DND-41 (cell line): Measurements from ENCODE around the gene KLHDC7B.
"Not testable (repeated sequence)": the region's sequence is repeated elsewhere in the genome, so short reads cannot be mapped to it uniquely, and the experiment has no call there.

Experiments
- ATAC-seq: fragments of 200-7000 bp; cut with Tn5 transposase; 3 replicates; pipeline ENCODE4 v1.9.1; 2021; ENCODE audit warnings: low read depth; ENCODE audit not compliant: insufficient read depth
- DNase-seq: peaks from one replicate; pipeline ENCODE4 v3.0.0-alpha.2; 2020
- H2AFZ ChIP-seq: 2 replicates; pipeline ENCODE4 v1.6.0; 2012; ENCODE audit warnings: low read depth, low read length
- H3K27ac ChIP-seq: 2 replicates; pipeline ENCODE4 v1.5.1; 2012; ENCODE audit warnings: low read length, inconsistent platforms
- H3K27me3 ChIP-seq: fragments of 200-600 bp; sonication (generic); 2 replicates; pipeline ENCODE4 v1.6.0; 2012; ENCODE audit warnings: low read length, mild to moderate bottlenecking, inconsistent platforms; ENCODE audit not compliant: insufficient read depth, poor library complexity
- H3K36me3 ChIP-seq: 2 replicates; pipeline ENCODE4 v1.5.1; 2012; ENCODE audit warnings: low read length, inconsistent platforms; ENCODE audit not compliant: insufficient read depth
- H3K4me1 ChIP-seq: 2 replicates; pipeline ENCODE4 v1.5.1; 2012; ENCODE audit warnings: mild to moderate bottlenecking, low read length; ENCODE audit not compliant: insufficient read depth
- H3K4me2 ChIP-seq: 2 replicates; pipeline ENCODE4 v1.6.0; 2012; ENCODE audit warnings: mild to moderate bottlenecking, moderate library complexity, low read length, inconsistent platforms; ENCODE audit not compliant: insufficient read depth
- H3K4me3 ChIP-seq, 2 experiments: fragments of 200-600 bp in 1 of 2; shearing (Covaris generic) in 1 of 2; 2 replicates each; pipeline ENCODE4 v1.5.1; 2012 to 2016; ENCODE audit warnings: inconsistent platforms in 2 of 2, low read length in 2 of 2, mild to moderate bottlenecking in 2 of 2, low read depth in 1 of 2, moderate library complexity in 1 of 2
- H3K79me2 ChIP-seq: 2 replicates; pipeline ENCODE4 v1.6.0; 2012; ENCODE audit warnings: low read length, inconsistent platforms; ENCODE audit not compliant: insufficient read depth
- H3K9ac ChIP-seq: 2 replicates; pipeline ENCODE4 v1.6.0; 2012; ENCODE audit warnings: low read depth, mild to moderate bottlenecking, inconsistent platforms, low read length, moderate library complexity
- H3K9me3 ChIP-seq: 2 replicates; pipeline ENCODE4 v1.5.1; 2012; ENCODE audit warnings: low read length, moderate library complexity, mild to moderate bottlenecking, inconsistent platforms; ENCODE audit not compliant: insufficient read depth, severe bottlenecking
- H4K20me1 ChIP-seq: 2 replicates; pipeline ENCODE4 v1.6.0; 2012; ENCODE audit warnings: low read length; ENCODE audit not compliant: insufficient read depth
- EZH2 ChIP-seq: IDR thresholded peaks from 3 replicates; pipeline ENCODE4 v1.6.1; 2012; ENCODE audit warnings: borderline replicate concordance, low read depth, mild to moderate bottlenecking, moderate library complexity, low read length, inconsistent platforms; ENCODE audit not compliant: severe bottlenecking
- TF ChIP-seq, protein P1 (sequence below): IDR thresholded peaks from 2 replicates; pipeline ENCODE4 v1.5.1; 2012; ENCODE audit warnings: borderline replicate concordance, low read length, moderate library complexity, mild to moderate bottlenecking; ENCODE audit not compliant: poor library complexity, severe bottlenecking; ENCODE audit errors: extremely low read depth

Gene KLHDC7B

DNA sequence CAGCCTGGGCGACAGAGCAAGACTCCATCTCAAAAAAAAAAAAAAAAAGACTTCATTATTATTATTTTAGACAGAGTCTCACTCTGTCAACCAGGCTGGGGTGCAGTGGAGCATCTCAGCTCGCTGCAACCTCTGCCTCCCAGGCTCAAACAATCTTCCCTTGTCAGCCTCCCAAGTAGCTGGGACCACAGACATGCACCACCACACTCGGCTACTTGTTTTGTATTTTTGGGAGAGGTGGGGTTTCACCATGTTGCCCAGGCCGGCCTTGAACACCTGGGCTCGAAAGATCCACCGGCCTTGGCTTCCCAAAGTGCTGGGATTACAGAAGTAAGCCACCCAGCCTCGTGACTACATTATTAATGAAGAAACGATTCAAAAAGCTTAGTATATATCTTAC, 10.6 kb upstream of the KLHDC7B start:
- H3K9ac ChIP-seq = no peak overlapping the region
- DNase-seq = no peak
- no peak overlapping the region for H2AFZ ChIP-seq
- no peak overlapping the region for H3K4me3 ChIP-seq
- H3K27ac ChIP-seq = no peak overlapping the region
- H3K27me3 ChIP-seq = no peaks in the 10 kb centered on the region
- peaks cover 5% of the 10 kb centered on the region; the same call in 1 of the 2 replicates for H4K20me1 ChIP-seq
- no peaks in the 10 kb centered on the region for H3K9me3 ChIP-seq
- no peaks in the 10 kb centered on the region for H3K36me3 ChIP-seq
- no peaks in the 10 kb centered on the region for H3K79me2 ChIP-seq
- TF ChIP-seq EZH2 = no peak
- TF ChIP-seq, protein P1, sequence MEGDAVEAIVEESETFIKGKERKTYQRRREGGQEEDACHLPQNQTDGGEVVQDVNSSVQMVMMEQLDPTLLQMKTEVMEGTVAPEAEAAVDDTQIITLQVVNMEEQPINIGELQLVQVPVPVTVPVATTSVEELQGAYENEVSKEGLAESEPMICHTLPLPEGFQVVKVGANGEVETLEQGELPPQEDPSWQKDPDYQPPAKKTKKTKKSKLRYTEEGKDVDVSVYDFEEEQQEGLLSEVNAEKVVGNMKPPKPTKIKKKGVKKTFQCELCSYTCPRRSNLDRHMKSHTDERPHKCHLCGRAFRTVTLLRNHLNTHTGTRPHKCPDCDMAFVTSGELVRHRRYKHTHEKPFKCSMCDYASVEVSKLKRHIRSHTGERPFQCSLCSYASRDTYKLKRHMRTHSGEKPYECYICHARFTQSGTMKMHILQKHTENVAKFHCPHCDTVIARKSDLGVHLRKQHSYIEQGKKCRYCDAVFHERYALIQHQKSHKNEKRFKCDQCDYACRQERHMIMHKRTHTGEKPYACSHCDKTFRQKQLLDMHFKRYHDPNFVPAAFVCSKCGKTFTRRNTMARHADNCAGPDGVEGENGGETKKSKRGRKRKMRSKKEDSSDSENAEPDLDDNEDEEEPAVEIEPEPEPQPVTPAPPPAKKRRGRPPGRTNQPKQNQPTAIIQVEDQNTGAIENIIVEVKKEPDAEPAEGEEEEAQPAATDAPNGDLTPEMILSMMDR = no peak
- ATAC-seq = no peak
- H3K4me2 ChIP-seq = no peak overlapping the region
- H3K4me1 ChIP-seq = no peaks in the 10 kb centered on the region

DNA sequence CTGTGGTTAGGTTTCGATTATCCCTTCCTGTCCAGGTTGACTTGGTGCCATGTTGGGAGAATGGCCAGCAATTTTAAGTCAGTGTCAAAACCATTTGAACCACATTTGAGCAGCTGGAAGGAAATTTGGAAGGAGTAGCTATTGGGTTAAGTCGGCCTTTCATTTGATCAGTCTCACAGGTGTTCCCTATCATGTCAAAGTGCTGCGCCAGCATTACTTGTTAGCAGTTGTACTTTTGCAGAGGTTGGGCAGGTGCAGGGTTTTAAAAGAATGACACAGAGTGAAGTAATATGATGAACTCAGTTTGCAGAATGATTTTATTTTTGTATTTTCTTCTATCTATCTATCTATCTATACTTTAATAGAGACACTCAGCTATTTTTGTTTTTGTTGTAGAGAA, 9.5 kb upstream of the KLHDC7B start:
- Histone ChIP-seq H3K4me2 (no peak overlapping the region), H3K4me3 (no peak overlapping the region), H3K27ac (no peak overlapping the region), H3K9ac (no peak overlapping the region), H3K79me2 (no peaks in the 10 kb centered on the region), H4K20me1 (0 out of 2 replicates have a peak, but pooled peaks cover under 1% of the 10 kb centered on the region), H3K4me1 (no peaks in the 10 kb centered on the region), H3K27me3 (no peaks in the 10 kb centered on the region), H2AFZ (no peak overlapping the region), H3K36me3 (no peaks in the 10 kb centered on the region), H3K9me3 (no peaks in the 10 kb centered on the region)
- ATAC-seq = no peak
- no peak for DNase-seq
- TF ChIP-seq, protein P1 = no peak
- TF ChIP-seq EZH2 = no peak

DNA sequence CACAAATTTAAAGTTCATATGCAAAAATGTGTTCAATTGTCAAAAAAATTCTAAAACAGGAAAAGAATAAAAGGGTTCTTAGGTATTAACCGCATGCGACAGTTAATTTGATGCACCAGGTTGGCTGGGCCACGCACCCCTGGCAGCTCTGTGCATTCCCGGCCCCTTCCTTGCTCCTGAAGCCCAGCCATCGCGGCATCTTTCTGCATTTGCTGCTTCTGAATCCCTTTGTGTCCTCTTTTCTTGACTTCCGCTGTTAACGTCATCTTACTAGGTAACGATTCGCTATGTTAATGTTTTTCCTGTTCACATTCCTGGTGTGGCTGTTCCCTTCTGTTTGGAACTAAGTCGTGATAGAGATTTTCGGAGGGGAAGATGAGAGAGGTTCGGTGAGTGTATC, 7.9 kb upstream of the KLHDC7B start:
- H3K9me3 ChIP-seq = no peaks in the 10 kb centered on the region
- ATAC-seq (no peak), DNase-seq (no peak)
- no peaks in the 10 kb centered on the region for H3K27me3 ChIP-seq
- no peak overlapping the region for H2AFZ ChIP-seq
- H3K9ac ChIP-seq = no peak overlapping the region
- no peak overlapping the region for H3K4me2 ChIP-seq
- H3K36me3 ChIP-seq = no peaks in the 10 kb centered on the region
- H4K20me1 ChIP-seq = no peaks in the 10 kb centered on the region
- H3K27ac ChIP-seq = no peak overlapping the region
- H3K4me3 ChIP-seq = no peak overlapping the region
- H3K4me1 ChIP-seq = no peaks in the 10 kb centered on the region
- no peaks in the 10 kb centered on the region for H3K79me2 ChIP-seq
- TF ChIP-seq EZH2 = no peak
- TF ChIP-seq, protein P1 = no peak

DNA sequence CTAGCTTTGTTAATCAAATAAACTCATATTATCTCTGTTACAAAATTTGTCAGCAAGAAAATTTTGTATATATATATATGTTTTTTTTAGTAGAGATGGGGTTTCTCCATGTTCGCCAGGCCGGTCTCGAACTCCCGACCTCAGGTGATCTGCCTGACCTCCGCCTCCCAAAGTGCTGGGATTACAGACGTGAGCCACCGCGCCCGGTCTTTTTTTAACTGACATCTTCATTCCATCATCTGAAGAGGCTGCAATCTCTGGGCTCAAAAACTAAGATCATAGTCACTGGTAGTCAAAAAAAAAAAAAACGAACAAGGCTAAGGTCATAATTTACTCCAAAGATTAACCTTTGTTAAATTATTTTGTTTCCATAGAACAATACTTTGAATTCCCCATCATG, 5.3 kb upstream of the KLHDC7B start:
- no peak overlapping the region for H3K4me2 ChIP-seq
- no peak overlapping the region for H3K27ac ChIP-seq
- TF ChIP-seq EZH2 = no peak
- TF ChIP-seq, protein P1 = no peak
- no peaks in the 10 kb centered on the region for H3K36me3 ChIP-seq
- no peaks in the 10 kb centered on the region for H3K79me2 ChIP-seq
- H2AFZ ChIP-seq = no peak overlapping the region
- H4K20me1 ChIP-seq = peaks cover 7% of the 10 kb centered on the region
- no peak for DNase-seq
- no peak for ATAC-seq
- H3K9ac ChIP-seq = no peak overlapping the region
- H3K4me1 ChIP-seq = peaks cover 13% of the 10 kb centered on the region
- no peaks in the 10 kb centered on the region for H3K9me3 ChIP-seq
- H3K27me3 ChIP-seq = peaks cover 13% of the 10 kb centered on the region
- no peak overlapping the region for H3K4me3 ChIP-seq

DNA sequence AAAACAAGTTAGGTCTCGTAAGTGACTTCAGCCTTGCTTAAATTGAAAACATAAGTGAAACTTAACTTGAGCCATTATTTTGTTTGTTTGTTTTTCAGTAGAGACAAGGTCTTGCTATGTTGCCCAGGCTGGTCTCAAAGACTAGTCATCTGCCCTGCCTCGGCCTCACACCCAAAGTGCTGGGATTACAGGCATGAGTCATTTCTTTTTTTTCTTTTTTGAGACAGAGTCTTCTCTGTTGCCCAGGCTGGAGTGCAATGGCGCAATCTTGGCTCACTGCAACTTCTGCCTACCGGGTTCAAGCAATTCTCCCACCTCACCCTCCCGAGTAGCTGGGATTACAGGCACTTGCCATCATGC, 4.1 kb upstream of the KLHDC7B start:
- H3K79me2 ChIP-seq, H3K9me3 ChIP-seq, H3K36me3 ChIP-seq, H3K27ac ChIP-seq, ATAC-seq, H2AFZ ChIP-seq, DNase-seq, H3K4me2 ChIP-seq, H3K4me3 ChIP-seq, H3K9ac ChIP-seq, H4K20me1 ChIP-seq: not testable (repeated sequence)
- peaks cover 21% of the 10 kb centered on the region for H3K4me1 ChIP-seq
- H3K27me3 ChIP-seq = peaks cover 13% of the 10 kb centered on the region
